Ascending aorta (tissue), 2 donors: ENCODE measurements around the gene POLR1E. TPM values are rescaled to one million over a fixed set of nuclear protein-coding genes. Genes with fewer than 3 reads are reported as not detected.

ENCODE experiments used
- DNase-seq, 2 donors: peaks; one replicate each; pipeline ENCODE4 v3.0.0-alpha.2; 2019; ENCODE audit warnings: low spot score in 2 of 2
- H3K27ac ChIP-seq, 2 donors: fragments of 200-600 bp; sonication (generic); one replicate each; pipeline ENCODE4 v1.5.1; 2016 to 2017; ENCODE audit warnings: mild to moderate bottlenecking in 1 of 2
- H3K27me3 ChIP-seq: fragments of 200-600 bp; sonication (generic); one replicate; pipeline ENCODE4 v1.5.1; 2017
- H3K36me3 ChIP-seq, 2 donors: fragments of 200-600 bp; sonication (generic); one replicate each; pipeline ENCODE4 v1.5.1; 2016
- H3K4me1 ChIP-seq, 2 donors: fragments of 200-600 bp; sonication (generic); one replicate each; pipeline ENCODE4 v1.5.1; 2016 to 2017; ENCODE audit warnings: mild to moderate bottlenecking in 1 of 2
- H3K4me3 ChIP-seq, 2 donors: fragments of 200-600 bp; sonication (generic); one replicate each; pipeline ENCODE4 v1.5.1; 2016 to 2017; ENCODE audit warnings: mild to moderate bottlenecking in 1 of 2
- H3K9me3 ChIP-seq, 2 donors: fragments of 200-600 bp; sonication (generic); one replicate each; pipeline ENCODE4 v1.5.1; 2016
- intact Hi-C: fragments of 100-400 bp; cut with DNase I; formaldehyde crosslinking; loops from one replicate; pipeline ENCODE4 v1.15.1; 2023
- total RNA-seq: library from RNA; depleted of rRNA; stranded (reverse); fragments of >200 nt; gene quantifications from one replicate; pipeline ENCODE4 v1.1.0, GENCODE V29; 2016
- TF ChIP-seq, protein P1 (sequence below), 3 experiments: fragments of 200-600 bp in 2 of 3; fragments of 450-650 bp in 1 of 3; sonication (generic) in 2 of 3; IDR thresholded peaks; one replicate each; pipeline ENCODE4 v1.5.1; 2016 to 2019; ENCODE audit warnings: antibody characterized with exemption in 3 of 3, mild to moderate bottlenecking in 1 of 3, moderate library complexity in 1 of 3

POLR1E gene
- total RNA-seq, 1 donor from 2014 or later = 18.0 TPM

DNA sequence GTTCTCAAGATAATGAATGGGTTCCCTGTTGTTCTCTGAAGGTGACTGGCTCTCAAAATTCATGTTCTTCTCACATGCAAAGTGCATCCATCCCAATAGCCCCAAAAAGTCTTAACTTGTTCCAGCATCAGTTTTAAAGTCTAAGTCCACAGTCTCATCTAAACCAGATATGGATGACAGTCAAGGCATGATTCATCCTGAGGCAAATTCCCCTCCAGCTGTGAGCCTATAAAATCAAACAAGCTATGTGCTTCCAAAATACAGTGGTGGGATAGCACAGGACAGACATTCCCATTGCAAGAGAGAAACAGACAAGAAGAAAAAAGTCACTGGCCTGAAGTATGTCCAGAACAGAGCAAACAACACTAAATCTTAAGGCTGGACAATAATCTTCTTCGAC is 65.0 kb downstream of the POLR1E start:
- H3K36me3 ChIP-seq = no peaks in the 10 kb centered on the region
- no peak overlapping the region for H3K4me3 ChIP-seq
- TF ChIP-seq, protein P1, sequence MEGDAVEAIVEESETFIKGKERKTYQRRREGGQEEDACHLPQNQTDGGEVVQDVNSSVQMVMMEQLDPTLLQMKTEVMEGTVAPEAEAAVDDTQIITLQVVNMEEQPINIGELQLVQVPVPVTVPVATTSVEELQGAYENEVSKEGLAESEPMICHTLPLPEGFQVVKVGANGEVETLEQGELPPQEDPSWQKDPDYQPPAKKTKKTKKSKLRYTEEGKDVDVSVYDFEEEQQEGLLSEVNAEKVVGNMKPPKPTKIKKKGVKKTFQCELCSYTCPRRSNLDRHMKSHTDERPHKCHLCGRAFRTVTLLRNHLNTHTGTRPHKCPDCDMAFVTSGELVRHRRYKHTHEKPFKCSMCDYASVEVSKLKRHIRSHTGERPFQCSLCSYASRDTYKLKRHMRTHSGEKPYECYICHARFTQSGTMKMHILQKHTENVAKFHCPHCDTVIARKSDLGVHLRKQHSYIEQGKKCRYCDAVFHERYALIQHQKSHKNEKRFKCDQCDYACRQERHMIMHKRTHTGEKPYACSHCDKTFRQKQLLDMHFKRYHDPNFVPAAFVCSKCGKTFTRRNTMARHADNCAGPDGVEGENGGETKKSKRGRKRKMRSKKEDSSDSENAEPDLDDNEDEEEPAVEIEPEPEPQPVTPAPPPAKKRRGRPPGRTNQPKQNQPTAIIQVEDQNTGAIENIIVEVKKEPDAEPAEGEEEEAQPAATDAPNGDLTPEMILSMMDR (IDR thresholded peaks at IDR 0.05) = no peak
- no peak for DNase-seq
- intact Hi-C loops = no loop called here
- H3K27me3 ChIP-seq = no peaks in the 10 kb centered on the region
- no peak overlapping the region for H3K27ac ChIP-seq
- no peaks in the 10 kb centered on the region for H3K9me3 ChIP-seq
- no peaks in the 10 kb centered on the region for H3K4me1 ChIP-seq

DNA sequence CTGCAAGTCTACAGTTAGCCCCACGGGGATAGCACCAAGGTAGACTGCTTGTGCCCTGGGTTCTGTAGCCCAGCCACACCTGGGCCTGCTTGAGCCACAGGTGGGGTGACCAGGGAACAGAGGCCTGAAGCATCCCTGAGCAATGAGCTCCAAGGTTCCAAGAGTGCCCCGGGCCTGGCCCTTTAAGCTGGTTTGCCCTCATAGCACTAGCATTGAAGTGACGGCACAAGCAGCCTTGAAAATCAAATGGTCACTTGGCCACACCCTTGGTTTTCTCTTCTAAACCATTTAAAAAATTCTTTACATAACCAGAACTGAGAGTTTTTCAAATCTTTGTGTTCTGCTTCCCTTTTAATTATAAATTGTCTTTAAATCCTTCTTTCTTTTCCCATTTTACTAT is 65.7 kb downstream of the POLR1E start:
- TF ChIP-seq, protein P1 (IDR thresholded peaks at IDR 0.05) = no peak

DNA sequence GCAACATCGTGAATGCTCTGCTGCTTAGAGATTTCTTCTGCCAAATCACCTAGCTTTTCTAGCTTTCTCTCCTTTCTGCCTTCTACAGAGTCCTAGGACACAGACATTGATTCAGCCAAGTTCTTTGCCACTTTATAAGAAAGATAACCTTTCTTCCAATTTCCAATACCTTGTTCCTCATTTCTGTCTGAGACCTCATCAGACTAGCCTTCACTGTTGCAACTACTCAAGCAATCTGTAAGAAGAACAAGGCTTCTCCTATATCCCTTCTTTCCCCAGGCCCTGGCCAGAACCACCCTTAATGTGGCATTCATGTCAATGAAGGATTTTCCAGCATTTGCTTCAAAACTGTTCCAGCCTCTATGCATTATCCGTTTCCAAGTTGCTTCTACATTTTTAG is 66.1 kb downstream of the POLR1E start:
- H3K4me1 ChIP-seq = no peaks in the 10 kb centered on the region
- H3K9me3 ChIP-seq = no peaks in the 10 kb centered on the region
- H3K27ac ChIP-seq = no peak overlapping the region
- no peaks in the 10 kb centered on the region for H3K36me3 ChIP-seq
- H3K4me3 ChIP-seq = no peak overlapping the region
- TF ChIP-seq, protein P1 (IDR thresholded peaks at IDR 0.05) = no peak
- intact Hi-C loops = no loop called here
- DNase-seq = no peak
- H3K27me3 ChIP-seq = no peaks in the 10 kb centered on the region

More for the DNA sequence above, 65.7 kb downstream of the POLR1E start:
- no peak overlapping the region for H3K27ac ChIP-seq
- no peaks in the 10 kb centered on the region for H3K9me3 ChIP-seq
- intact Hi-C loops = no loop called here
- H3K4me3 ChIP-seq = no peak overlapping the region
- no peaks in the 10 kb centered on the region for H3K27me3 ChIP-seq
- no peak for DNase-seq
- no peaks in the 10 kb centered on the region for H3K4me1 ChIP-seq
- no peaks in the 10 kb centered on the region for H3K36me3 ChIP-seq

Other genes with a start within 250 kb of the POLR1E start
- 131 TPM for gene GRHPR, start 63.3 kb upstream of the POLR1E start, total RNA-seq
- gene ZBTB5, start 20.5 kb upstream of the POLR1E start, total RNA-seq = 3.4 TPM
- 8.2 TPM for gene FBXO10, start 90.4 kb downstream of the POLR1E start, total RNA-seq
- gene TOMM5, start 106.6 kb downstream of the POLR1E start, total RNA-seq = 64.5 TPM
- not detected for gene FRMPD1, start 165.0 kb downstream of the POLR1E start, total RNA-seq